Measurements from ENCODE around the gene STXBP6. TPM values are rescaled to one million over a fixed set of nuclear protein-coding genes. Genes with fewer than 3 reads are reported as not detected.

The STXBP6 gene
- total and polyA plus RNA-seq, 2 of the 13 experiments (the other 11 are each of a cell fraction or from before 2014, with no cell fraction given) = 35.3 to 42.8 TPM

DNA sequence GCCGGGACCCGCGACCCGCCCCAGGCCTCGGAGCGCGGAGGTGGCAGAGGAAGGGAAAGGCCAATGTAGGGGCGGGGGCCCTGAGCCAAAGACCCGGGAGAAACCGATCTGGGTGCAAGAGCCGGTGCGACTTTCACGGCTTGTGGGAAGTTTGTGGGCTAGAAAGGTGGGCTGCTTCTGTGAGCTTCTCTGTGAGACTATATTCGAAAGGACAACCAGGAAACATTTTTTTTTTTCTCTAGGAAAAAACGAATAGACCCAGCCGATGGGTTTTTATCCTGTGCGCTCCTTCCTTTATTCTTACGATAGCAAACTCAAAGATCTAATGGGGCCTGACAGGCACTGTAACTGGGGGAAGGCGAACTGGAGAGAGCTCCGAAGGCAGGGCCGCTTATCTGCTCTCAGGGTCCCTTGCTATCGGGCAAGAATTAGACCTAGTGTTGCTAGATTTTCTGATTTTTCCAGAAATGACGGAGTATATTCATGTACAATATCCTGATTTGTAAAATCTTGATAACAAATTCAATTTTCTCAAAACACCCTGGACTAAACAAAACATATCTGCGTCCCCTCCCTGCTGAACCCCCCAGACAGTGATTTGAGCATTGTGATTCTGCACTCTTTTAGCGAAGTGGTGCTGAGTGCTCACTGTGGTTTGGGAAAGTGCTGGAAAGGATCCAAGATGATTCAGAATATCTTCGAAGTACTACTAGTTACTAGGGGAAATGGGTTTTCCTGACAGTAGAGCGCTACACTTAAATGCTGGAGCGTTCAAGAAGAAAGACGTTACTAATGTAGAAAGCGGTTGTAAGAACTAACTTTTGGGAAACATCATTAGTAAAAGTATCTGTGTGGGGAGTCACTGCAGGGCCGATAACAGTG, 563 bp upstream of the STXBP6 start:
- Histone ChIP-seq H3K4me3 (replicated peaks in 1 of 3; ENCODE audit: insufficient read depth in 1 of 3, low read depth in 2 of 3, low read length in 3 of 3) (peak overlapping the region; percentile 65 to 82 (median 73)), H3K9ac (ENCODE audit: insufficient read depth, low read depth, low read length) (peak overlapping the region; percentile 56), H3K36me3 (replicated peaks in 1 of 2; ENCODE audit: control insufficient read depth in 1 of 2, insufficient read depth in 2 of 2, low read length in 2 of 2) (no peaks in the 10 kb centered on the region), H3K4me1 (ENCODE audit: insufficient read depth, low read length) (peaks cover 41% of the 10 kb centered on the region), H2AFZ (ENCODE audit: low read length) (peak overlapping the region; percentile 33), H3K79me2 (ENCODE audit: insufficient read depth, low read length) (no peaks in the 10 kb centered on the region), H3K27ac (ENCODE audit: extremely low read length, insufficient read depth, low read length) (no peak overlapping the region), H3K9me3 (ENCODE audit: low read length) (no peaks in the 10 kb centered on the region), H3K4me2 (ENCODE audit: low read depth, low read length) (peak overlapping the region; percentile 84), H4K20me1 (ENCODE audit: insufficient read depth, low read length) (no peaks in the 10 kb centered on the region), H3K27me3 (ENCODE audit: control insufficient read depth in 1 of 2, insufficient read depth in 2 of 2, low read length in 2 of 2) (peaks cover 0 to 25% of the 10 kb centered on the region in 2 experiments; a peak in 3 of 5 replicates)
- in situ Hi-C loops (cut with HindIII; ENCODE audit: extremely low pct_ligation_motif_present, low pct_unique_long_range_greater_than_20kb) (no loop called here), intact Hi-C loops (cut with micrococcal nuclease; ENCODE audit: unreplicated experiment) (loop anchor here (1.0 to 2.0 kb wide), 3 partner anchors 68 to 211 kb away; no protein-coding TSS in a partner anchor)
- 26% methylated on average over 31 of the region's 31 CpGs for WGBS (ENCODE audit: low lambda C conversion rate)
- POLR2A ChIA-PET = interaction anchor here (0.7 to 1.2 kb wide), 8 partner anchors 9 to 244 kb away, joined by 3 to 10 read pairs (median 4); no protein-coding TSS in a partner anchor
- CTCF ChIA-PET (ENCODE audit: low intra/inter-chr PET ratio, low total read pairs) = interaction anchor here (1.6 kb wide), 1 partner anchor 244 kb away, joined by 7 read pairs; no protein-coding TSS in a partner anchor
- ATAC-seq = peak; percentile 59
- no peak for FAIRE-seq
- DNase-seq (ENCODE audit: low spot score) = no peak
- TSS peak; percentile 94 for BruUV-seq (replicated peaks)
- TF ChIP-seq PHF8 (CRISPR knock-in tag; IDR thresholded peaks at IDR 0.05) (peak; percentile 87; the same call in 1 of the 2 replicates), ZNF577 (CRISPR knock-in tag; IDR thresholded peaks at IDR 0.05; ENCODE audit: borderline replicate concordance, low read depth) (no peak), CC2D1A (CRISPR knock-in tag; IDR thresholded peaks at IDR 0.05) (no peak), ZFP36L2 (CRISPR knock-in tag; IDR thresholded peaks at IDR 0.05) (peak; percentile 11; the same call in 1 of the 2 replicates), ZNF749 (CRISPR knock-in tag; IDR thresholded peaks at IDR 0.05; ENCODE audit: borderline replicate concordance) (0 out of 2 replicates have a peak, but pooled peaks have one; percentile 35), ZNF432 (CRISPR knock-in tag; IDR thresholded peaks at IDR 0.05; ENCODE audit: borderline replicate concordance) (no peak), ZNF556 (CRISPR knock-in tag; IDR thresholded peaks at IDR 0.05; ENCODE audit: borderline replicate concordance) (no peak), TBL1XR1 (IDR thresholded peaks at IDR 0.05; ENCODE audit: borderline replicate concordance, low read length, partially characterized antibody) (peak; percentile 38), ZNF569 (CRISPR knock-in tag; IDR thresholded peaks at IDR 0.05; ENCODE audit: borderline replicate concordance) (no peak), KLF12 (CRISPR knock-in tag; IDR thresholded peaks at IDR 0.05; ENCODE audit: borderline replicate concordance) (0 out of 2 replicates have a peak, but pooled peaks have one; percentile 13)
- TF ChIP-seq, protein P1, sequence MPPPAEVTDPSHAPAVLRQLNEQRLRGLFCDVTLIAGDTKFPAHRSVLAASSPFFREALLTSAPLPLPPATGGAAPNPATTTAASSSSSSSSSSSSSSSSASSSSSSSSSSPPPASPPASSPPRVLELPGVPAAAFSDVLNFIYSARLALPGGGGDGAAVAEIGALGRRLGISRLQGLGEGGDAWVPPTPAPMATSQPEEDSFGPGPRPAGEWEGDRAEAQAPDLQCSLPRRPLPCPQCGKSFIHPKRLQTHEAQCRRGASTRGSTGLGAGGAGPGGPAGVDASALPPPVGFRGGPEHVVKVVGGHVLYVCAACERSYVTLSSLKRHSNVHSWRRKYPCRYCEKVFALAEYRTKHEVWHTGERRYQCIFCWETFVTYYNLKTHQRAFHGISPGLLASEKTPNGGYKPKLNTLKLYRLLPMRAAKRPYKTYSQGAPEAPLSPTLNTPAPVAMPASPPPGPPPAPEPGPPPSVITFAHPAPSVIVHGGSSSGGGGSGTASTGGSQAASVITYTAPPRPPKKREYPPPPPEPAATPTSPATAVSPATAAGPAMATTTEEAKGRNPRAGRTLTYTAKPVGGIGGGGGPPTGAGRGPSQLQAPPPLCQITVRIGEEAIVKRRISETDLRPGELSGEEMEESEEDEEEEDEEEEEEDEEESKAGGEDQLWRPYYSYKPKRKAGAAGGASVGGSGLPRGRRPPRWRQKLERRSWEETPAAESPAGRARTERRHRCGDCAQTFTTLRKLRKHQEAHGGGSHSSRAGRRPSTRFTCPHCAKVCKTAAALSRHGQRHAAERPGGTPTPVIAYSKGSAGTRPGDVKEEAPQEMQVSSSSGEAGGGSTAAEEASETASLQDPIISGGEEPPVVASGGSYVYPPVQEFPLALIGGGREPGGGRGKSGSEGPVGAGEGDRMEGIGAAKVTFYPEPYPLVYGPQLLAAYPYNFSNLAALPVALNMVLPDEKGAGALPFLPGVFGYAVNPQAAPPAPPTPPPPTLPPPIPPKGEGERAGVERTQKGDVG (CRISPR knock-in tag; IDR thresholded peaks at IDR 0.05; ENCODE audit: borderline replicate concordance) = no peak
- TF ChIP-seq, protein P2, sequence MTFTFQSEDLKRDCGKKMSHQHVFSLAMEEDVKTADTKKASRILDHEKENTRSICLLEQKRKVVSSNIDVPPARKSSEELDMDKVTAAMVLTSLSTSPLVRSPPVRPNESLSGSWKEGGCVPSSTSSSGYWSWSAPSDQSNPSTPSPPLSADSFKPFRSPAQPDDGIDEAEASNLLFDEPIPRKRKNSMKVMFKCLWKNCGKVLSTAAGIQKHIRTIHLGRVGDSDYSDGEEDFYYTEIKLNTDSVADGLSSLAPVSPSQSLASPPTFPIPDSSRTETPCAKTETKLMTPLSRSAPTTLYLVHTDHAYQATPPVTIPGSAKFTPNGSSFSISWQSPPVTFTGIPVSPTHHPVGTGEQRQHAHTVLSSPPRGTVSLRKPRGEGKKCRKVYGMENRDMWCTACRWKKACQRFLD (CRISPR knock-in tag; IDR thresholded peaks at IDR 0.05; ENCODE audit: borderline replicate concordance) = no peak

All from HepG2 (cell line).